Osteocyte (in vitro differentiated cells): Measurements from ENCODE around the gene ZNF644. TPM values are rescaled to one million over a fixed set of nuclear protein-coding genes. Genes with fewer than 3 reads are reported as not detected.

Experiments used
- DNase-seq: peaks from one replicate; pipeline ENCODE4 v3.0.0; 2021; ENCODE audit warnings: mixed read lengths; ENCODE audit not compliant: unreplicated experiment; ENCODE audit errors: extremely low spot score
- H3K27ac Mint-ChIP-seq: one replicate; pipeline ENCODE4 v1.8.0; 2021; ENCODE audit warnings: mild to moderate bottlenecking, mixed read lengths; ENCODE audit not compliant: unreplicated experiment
- H3K27me3 Mint-ChIP-seq: one replicate; pipeline ENCODE4 v1.8.0; 2021; ENCODE audit warnings: mixed read lengths; ENCODE audit not compliant: unreplicated experiment
- H3K36me3 Mint-ChIP-seq: one replicate; pipeline ENCODE4 v1.8.0; 2021; ENCODE audit warnings: mixed read lengths; ENCODE audit not compliant: unreplicated experiment
- H3K4me1 Mint-ChIP-seq: one replicate; pipeline ENCODE4 v1.8.0; 2021; ENCODE audit warnings: mixed read lengths; ENCODE audit not compliant: unreplicated experiment
- H3K4me3 Mint-ChIP-seq: one replicate; pipeline ENCODE4 v1.8.0; 2021; ENCODE audit warnings: mild to moderate bottlenecking, moderate library complexity, mixed read lengths; ENCODE audit not compliant: unreplicated experiment
- H3K9me3 Mint-ChIP-seq: one replicate; pipeline ENCODE4 v1.8.0; 2021; ENCODE audit warnings: mixed read lengths; ENCODE audit not compliant: unreplicated experiment
- total RNA-seq: library from RNA; stranded (reverse); gene quantifications from 2 replicates; pipeline ENCODE4 v1.2.1, GENCODE V29; 2021
- TF ChIP-seq, protein P1 (sequence below): fragments of 200-600 bp; sonication (generic); IDR thresholded peaks from 2 replicates; pipeline ENCODE4 v1.5.0; 2021; ENCODE audit warnings: antibody characterized with exemption, mild to moderate bottlenecking, moderate library complexity

Gene ZNF644
- total RNA-seq, 1 donor from 2014 or later, result 57.4 TPM

DNA sequence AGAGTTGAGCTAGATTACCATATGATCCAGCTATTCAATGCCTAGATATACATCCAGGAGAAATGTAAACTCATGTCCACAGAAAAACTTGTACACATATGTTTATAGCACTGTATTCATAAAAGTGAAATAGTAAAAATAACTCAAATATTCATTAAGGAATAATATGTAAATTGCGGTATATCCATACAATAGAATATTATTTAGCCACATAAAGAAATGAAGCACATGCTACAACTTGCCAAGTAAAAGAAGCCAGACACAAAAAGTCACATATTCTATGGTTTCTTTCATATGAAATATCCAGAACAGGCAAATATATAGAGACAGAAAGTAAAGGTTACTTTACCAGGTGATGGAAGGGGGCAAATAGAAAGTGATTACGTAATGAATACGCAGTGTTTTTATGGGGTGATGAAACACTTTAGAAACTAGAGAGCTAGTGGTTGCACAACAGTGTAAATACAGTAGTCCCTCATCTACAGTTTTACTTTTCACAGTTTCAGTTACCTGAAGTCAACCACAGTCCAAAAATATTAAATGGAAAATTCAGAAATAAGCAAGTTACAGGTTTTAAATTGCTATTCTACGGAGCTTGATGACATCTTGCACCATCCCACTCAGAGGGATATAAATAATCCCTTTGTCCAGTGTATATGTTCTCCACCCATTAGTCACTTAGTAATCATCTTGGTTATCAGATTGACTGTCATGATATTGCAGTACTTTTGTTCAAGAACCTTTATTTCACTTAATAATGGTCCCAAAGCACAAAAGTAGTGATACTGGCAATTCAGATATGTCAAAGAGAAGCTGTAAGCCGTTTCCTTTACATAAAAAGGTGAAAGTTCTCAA is 62.3 kb downstream of the ZNF644 start:
- peaks cover 30% of the 10 kb centered on the region for H3K36me3 Mint-ChIP-seq
- no peak overlapping the region for H3K4me3 Mint-ChIP-seq
- no peak overlapping the region for H3K27ac Mint-ChIP-seq
- peaks cover 31% of the 10 kb centered on the region for H3K4me1 Mint-ChIP-seq
- peaks cover 23% of the 10 kb centered on the region for H3K9me3 Mint-ChIP-seq
- TF ChIP-seq, protein P1, sequence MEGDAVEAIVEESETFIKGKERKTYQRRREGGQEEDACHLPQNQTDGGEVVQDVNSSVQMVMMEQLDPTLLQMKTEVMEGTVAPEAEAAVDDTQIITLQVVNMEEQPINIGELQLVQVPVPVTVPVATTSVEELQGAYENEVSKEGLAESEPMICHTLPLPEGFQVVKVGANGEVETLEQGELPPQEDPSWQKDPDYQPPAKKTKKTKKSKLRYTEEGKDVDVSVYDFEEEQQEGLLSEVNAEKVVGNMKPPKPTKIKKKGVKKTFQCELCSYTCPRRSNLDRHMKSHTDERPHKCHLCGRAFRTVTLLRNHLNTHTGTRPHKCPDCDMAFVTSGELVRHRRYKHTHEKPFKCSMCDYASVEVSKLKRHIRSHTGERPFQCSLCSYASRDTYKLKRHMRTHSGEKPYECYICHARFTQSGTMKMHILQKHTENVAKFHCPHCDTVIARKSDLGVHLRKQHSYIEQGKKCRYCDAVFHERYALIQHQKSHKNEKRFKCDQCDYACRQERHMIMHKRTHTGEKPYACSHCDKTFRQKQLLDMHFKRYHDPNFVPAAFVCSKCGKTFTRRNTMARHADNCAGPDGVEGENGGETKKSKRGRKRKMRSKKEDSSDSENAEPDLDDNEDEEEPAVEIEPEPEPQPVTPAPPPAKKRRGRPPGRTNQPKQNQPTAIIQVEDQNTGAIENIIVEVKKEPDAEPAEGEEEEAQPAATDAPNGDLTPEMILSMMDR, result no peak
- H3K27me3 Mint-ChIP-seq, result no peaks in the 10 kb centered on the region
- DNase-seq, result no peak

DNA sequence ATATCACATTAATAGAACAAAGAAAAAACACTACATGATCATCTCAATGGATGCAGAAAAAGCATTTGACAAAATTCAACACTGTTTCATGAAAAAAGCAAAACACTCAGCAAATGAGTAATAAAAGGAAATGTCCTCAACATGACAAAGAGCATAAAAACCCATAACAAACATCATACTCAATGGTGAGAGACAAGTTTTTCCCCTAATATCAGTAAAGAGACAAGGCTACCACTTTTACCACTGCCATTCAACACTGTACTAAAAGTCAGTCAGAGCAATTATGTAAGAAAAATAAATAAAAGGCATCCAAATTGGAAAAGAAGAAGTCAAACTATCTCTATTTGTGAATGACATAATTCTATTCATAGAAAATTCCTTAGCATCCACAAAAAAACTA is 64.3 kb downstream of the ZNF644 start:
- Mint-ChIP-seq H3K4me1 (peaks cover 16% of the 10 kb centered on the region), H3K36me3 (peaks cover 33% of the 10 kb centered on the region), H3K4me3 (no peak overlapping the region), H3K9me3 (peaks cover 24% of the 10 kb centered on the region), H3K27ac (peak overlapping the region; percentile 59), H3K27me3 (no peaks in the 10 kb centered on the region)
- DNase-seq, result no peak
- TF ChIP-seq, protein P1, result no peak

DNA sequence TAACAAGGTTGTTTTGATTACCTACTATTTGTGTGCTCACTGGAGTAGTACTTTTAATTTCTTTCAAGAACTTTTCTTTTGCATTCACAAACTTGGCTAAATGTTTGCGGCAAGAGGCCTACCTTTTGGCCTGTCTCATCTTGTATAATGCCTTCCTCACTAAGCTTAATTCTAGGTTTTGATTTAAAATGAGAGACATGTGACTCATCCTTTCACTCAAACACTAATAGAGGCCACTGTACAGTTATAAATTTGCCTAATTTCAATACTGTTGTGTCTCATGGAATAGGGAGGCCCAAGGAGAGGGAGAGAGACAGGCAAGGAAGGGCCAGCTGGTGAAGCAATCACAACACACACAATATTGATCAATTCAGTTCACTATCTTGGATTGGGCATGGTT is 66.1 kb downstream of the ZNF644 start:
- TF ChIP-seq, protein P1, result no peak
- H3K9me3 Mint-ChIP-seq, result peaks cover 24% of the 10 kb centered on the region
- H3K36me3 Mint-ChIP-seq, result peaks cover 35% of the 10 kb centered on the region
- H3K27ac Mint-ChIP-seq, result no peak overlapping the region
- DNase-seq, result no peak
- no peak overlapping the region for H3K4me3 Mint-ChIP-seq
- peaks cover 14% of the 10 kb centered on the region for H3K4me1 Mint-ChIP-seq
- no peaks in the 10 kb centered on the region for H3K27me3 Mint-ChIP-seq

DNA sequence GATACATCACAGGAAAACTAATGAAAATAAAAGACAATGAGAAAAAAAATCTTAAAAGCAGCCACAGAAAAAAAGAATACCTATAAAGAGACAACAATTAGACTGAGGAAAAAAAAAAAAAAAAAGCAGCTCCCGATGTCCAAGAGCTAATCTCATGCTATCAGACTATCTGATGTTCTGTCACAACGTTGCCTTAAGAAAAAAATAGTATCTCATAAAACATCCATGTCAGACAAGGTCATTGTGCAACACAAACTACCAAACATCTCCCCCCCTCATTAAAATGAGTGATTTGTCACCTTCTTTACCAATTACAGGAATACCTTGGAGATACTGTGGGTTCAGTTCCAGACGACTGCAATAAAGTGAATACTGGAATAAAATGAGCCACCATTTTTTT is 68.9 kb downstream of the ZNF644 start:
- H3K9me3 Mint-ChIP-seq, result peaks cover 13% of the 10 kb centered on the region
- DNase-seq, result no peak
- H3K27me3 Mint-ChIP-seq, result no peaks in the 10 kb centered on the region
- no peak overlapping the region for H3K27ac Mint-ChIP-seq
- TF ChIP-seq, protein P1, result no peak
- H3K4me1 Mint-ChIP-seq, result peaks cover 14% of the 10 kb centered on the region
- no peak overlapping the region for H3K4me3 Mint-ChIP-seq
- peaks cover 26% of the 10 kb centered on the region for H3K36me3 Mint-ChIP-seq

DNA sequence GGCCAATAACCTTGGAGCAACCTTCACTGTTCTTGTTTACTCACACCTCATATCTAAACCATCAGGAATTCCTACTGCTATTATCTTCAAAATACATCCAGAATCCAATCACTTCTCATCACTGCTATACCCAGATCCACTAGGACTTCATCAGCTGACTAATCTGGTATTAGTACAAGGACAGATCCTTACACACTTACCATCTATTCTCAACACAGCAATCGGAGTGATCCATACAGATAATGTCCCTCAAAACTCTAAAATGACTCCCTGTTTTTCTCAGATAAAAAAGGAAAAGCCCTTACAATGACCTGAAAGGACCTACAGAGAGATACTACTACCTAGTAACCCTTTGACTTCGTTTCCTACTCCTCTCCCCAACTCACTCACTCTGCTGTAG is 70.8 kb downstream of the ZNF644 start:
- Mint-ChIP-seq H3K36me3 (peaks cover 19% of the 10 kb centered on the region), H3K9me3 (peaks cover 12% of the 10 kb centered on the region), H3K27ac (peak overlapping the region; percentile 1), H3K4me3 (no peak overlapping the region), H3K4me1 (peaks cover 2% of the 10 kb centered on the region), H3K27me3 (no peaks in the 10 kb centered on the region)
- TF ChIP-seq, protein P1, result no peak
- DNase-seq, result no peak
